H9 (cell line): Measurements from ENCODE around the gene ENO1. TPM values are rescaled to one million over a fixed set of nuclear protein-coding genes. Genes with fewer than 3 reads are reported as not detected.

ENCODE experiments used
- DNase-seq: peaks from one replicate; pipeline ENCODE4 v3.0.0-alpha.2; 2017
- H2AFZ ChIP-seq: one replicate; pipeline ENCODE4 v1.6.1; 2013; ENCODE audit warnings: mild to moderate bottlenecking, low read length, control low read depth, moderate library complexity
- H2AK5ac ChIP-seq: 2 replicates; pipeline ENCODE4 v1.6.1; 2013; ENCODE audit warnings: low read length, control low read depth, mixed read lengths; ENCODE audit not compliant: insufficient read length
- H2BK120ac ChIP-seq: one replicate; pipeline ENCODE4 v1.6.1; 2013; ENCODE audit warnings: low read depth, mild to moderate bottlenecking, low read length, control low read depth, inconsistent platforms; ENCODE audit not compliant: poor library complexity, severe bottlenecking
- H2BK12ac ChIP-seq: 2 replicates; pipeline ENCODE4 v1.6.1; 2013; ENCODE audit warnings: low read length, control low read depth, mixed read lengths, low read depth; ENCODE audit not compliant: insufficient read length
- H2BK15ac ChIP-seq: 2 replicates; pipeline ENCODE4 v1.6.1; 2013; ENCODE audit warnings: low read depth, low read length, control low read depth
- H2BK20ac ChIP-seq: one replicate; pipeline ENCODE4 v1.6.1; 2013; ENCODE audit warnings: low read depth, mild to moderate bottlenecking, low read length, control low read depth, inconsistent platforms; ENCODE audit not compliant: poor library complexity, severe bottlenecking
- H2BK5ac ChIP-seq: 2 replicates; pipeline ENCODE4 v1.6.1; 2013; ENCODE audit warnings: low read length, control low read depth, mixed read lengths; ENCODE audit not compliant: insufficient read length
- H3K14ac ChIP-seq: 2 replicates; pipeline ENCODE4 v1.6.1; 2013; ENCODE audit warnings: low read length, control low read depth; ENCODE audit not compliant: insufficient read depth
- H3K18ac ChIP-seq: 2 replicates; pipeline ENCODE4 v1.6.1; 2013; ENCODE audit warnings: low read depth, mild to moderate bottlenecking, mixed read lengths, low read length, control low read depth; ENCODE audit not compliant: insufficient read length
- H3K23ac ChIP-seq: 2 replicates; pipeline ENCODE4 v1.6.1; 2013; ENCODE audit warnings: low read length, control low read depth, mixed read lengths, low read depth; ENCODE audit not compliant: insufficient read length
- H3K23me2 ChIP-seq: 2 replicates; pipeline ENCODE4 v1.6.1; 2013; ENCODE audit warnings: low read depth, mild to moderate bottlenecking, mixed read lengths, low read length, control low read depth; ENCODE audit not compliant: insufficient read length, poor library complexity, severe bottlenecking
- H3K27ac ChIP-seq: 2 replicates; pipeline ENCODE4 v1.5.1; 2013; ENCODE audit warnings: low read length, control low read depth, mixed read lengths, low read depth; ENCODE audit not compliant: insufficient read length
- H3K27me3 ChIP-seq: 2 replicates; pipeline ENCODE4 v1.6.1; 2013; ENCODE audit warnings: low read length, control low read depth, inconsistent platforms; ENCODE audit not compliant: insufficient read depth
- H3K4ac ChIP-seq: 2 replicates; pipeline ENCODE4 v1.6.1; 2013; ENCODE audit warnings: low read depth, mild to moderate bottlenecking, control low read depth, inconsistent platforms, low read length, moderate library complexity
- H3K4me1 ChIP-seq: 2 replicates; pipeline ENCODE4 v1.6.1; 2013; ENCODE audit warnings: low read length, control low read depth, inconsistent platforms; ENCODE audit not compliant: insufficient read depth
- H3K4me2 ChIP-seq: 2 replicates; pipeline ENCODE4 v1.6.1; 2013; ENCODE audit warnings: low read length, control low read depth, mixed read lengths; ENCODE audit not compliant: insufficient read length, insufficient read depth
- H3K56ac ChIP-seq: 2 replicates; pipeline ENCODE4 v1.6.1; 2013; ENCODE audit warnings: low read depth, mild to moderate bottlenecking, mixed read lengths, low read length, control low read depth; ENCODE audit not compliant: insufficient read length
- H3K79me1 ChIP-seq: 2 replicates; pipeline ENCODE4 v1.6.1; 2013; ENCODE audit warnings: low read depth, mild to moderate bottlenecking, moderate library complexity, low read length, control low read depth, inconsistent platforms; ENCODE audit not compliant: insufficient read depth, poor library complexity, severe bottlenecking
- H3K79me2 ChIP-seq: 2 replicates; pipeline ENCODE4 v1.6.1; 2013; ENCODE audit warnings: low read length, control low read depth, inconsistent platforms; ENCODE audit not compliant: insufficient read depth
- H3K9ac ChIP-seq: 2 replicates; pipeline ENCODE4 v1.6.1; 2013; ENCODE audit warnings: low read length, control low read depth, mixed read lengths; ENCODE audit not compliant: insufficient read length; ENCODE audit errors: extremely low read depth
- H3K9me3 ChIP-seq: one replicate; pipeline ENCODE4 v1.6.1; 2013; ENCODE audit warnings: low read depth, low read length, inconsistent platforms; ENCODE audit not compliant: control insufficient read depth
- H3T11ph ChIP-seq: one replicate; pipeline ENCODE4 v1.6.1; 2013; ENCODE audit warnings: mild to moderate bottlenecking, low read length, control low read depth, inconsistent platforms
- H4K20me1 ChIP-seq: one replicate; pipeline ENCODE4 v1.6.1; 2013; ENCODE audit not compliant: control insufficient read depth, insufficient read length, insufficient read depth
- H4K5ac ChIP-seq: 2 replicates; pipeline ENCODE4 v1.6.1; 2013; ENCODE audit warnings: low read depth, mild to moderate bottlenecking, mixed read lengths, low read length, control low read depth; ENCODE audit not compliant: insufficient read length
- H4K8ac ChIP-seq: replicated peaks from 2 replicates; pipeline ENCODE4 v1.6.1; 2013; ENCODE audit warnings: low read length, control low read depth, mixed read lengths, low read depth; ENCODE audit not compliant: insufficient read length
- H4K91ac ChIP-seq: 2 replicates; pipeline ENCODE4 v1.6.1; 2013; ENCODE audit warnings: low read depth, mild to moderate bottlenecking, moderate library complexity, mixed read lengths, low read length, control low read depth; ENCODE audit not compliant: insufficient read length
- H3K27ac Mint-ChIP-seq, 3 experiments: 2 replicates in 2 of 3; 3 replicates in 1 of 3; pipeline ENCODE4 v1.8.0; 2020 to 2021; ENCODE audit warnings: mixed read lengths in 3 of 3, mild to moderate bottlenecking in 1 of 3, moderate library complexity in 1 of 3
- H3K27me3 Mint-ChIP-seq: 2 replicates; pipeline ENCODE4 v1.8.0; 2021; ENCODE audit warnings: low read depth, mild to moderate bottlenecking, moderate library complexity, mixed read lengths
- H3K36me3 Mint-ChIP-seq, 3 experiments: 2 replicates in 2 of 3; 3 replicates in 1 of 3; pipeline ENCODE4 v1.8.0; 2020 to 2021; ENCODE audit warnings: low read depth in 3 of 3, mixed read lengths in 3 of 3; ENCODE audit not compliant: insufficient read depth in 1 of 3
- H3K4me1 Mint-ChIP-seq, 2 experiments: 2 replicates each; pipeline ENCODE4 v1.8.0; 2020; ENCODE audit warnings: mixed read lengths in 2 of 2
- H3K4me3 Mint-ChIP-seq, 2 experiments: 2 replicates in 1 of 2; 3 replicates in 1 of 2; pipeline ENCODE4 v1.8.0; 2020 to 2021; ENCODE audit warnings: mild to moderate bottlenecking in 2 of 2, mixed read lengths in 2 of 2, moderate library complexity in 1 of 2
- H3K9me3 Mint-ChIP-seq, 2 experiments: 2 replicates in 1 of 2; 3 replicates in 1 of 2; pipeline ENCODE4 v1.8.0; 2020; ENCODE audit warnings: mild to moderate bottlenecking in 2 of 2, mixed read lengths in 2 of 2, moderate library complexity in 1 of 2
- CTCF ChIP-seq: fragments of 200-600 bp; sonication (generic); conservative IDR thresholded peaks from 3 replicates; pipeline ENCODE4 v1.8.0; 2021; ENCODE audit warnings: antibody characterized with exemption, mild to moderate bottlenecking
- WGBS: extraction: QIAGEN DNeasy Blood & Tissue Kit; methylation state at CpG from one replicate; pipeline ENCODE4 v1.1.7; 2013; ENCODE audit warnings: missing lambda C conversion rate, low lambda C conversion rate, mixed read lengths; ENCODE audit not compliant: insufficient read length; ENCODE audit errors: extremely low coverage; 5-methylcytosine and 5-hydroxymethylcytosine counted together
- total RNA-seq: library from RNA; stranded (reverse); gene quantifications from 2 replicates; pipeline ENCODE4 v1.2.1, GENCODE V29; 2021

Gene ENO1
- total RNA-seq, 1 experiment from 2014 or later = 1,781 TPM

GRCh38 chr1:8905582-8906191, 27.2 kb upstream of the ENO1 start:
- Histone ChIP-seq H3K23ac (no peak overlapping the region), H3K4ac (no peak overlapping the region), H2BK120ac (no peak overlapping the region), H3K4me2 (no peak overlapping the region), H2BK20ac (no peak overlapping the region), H4K91ac (no peak overlapping the region), H2AFZ (no peak overlapping the region), H2AK5ac (no peak overlapping the region), H3K4me1 (no peaks in the 10 kb centered on the region; the same call in 1 of the 2 replicates), H2BK12ac (no peak overlapping the region), H3K9ac (no peak overlapping the region), H4K5ac (no peak overlapping the region), H3K79me1 (no peaks in the 10 kb centered on the region), H2BK15ac (no peak overlapping the region), H3K27ac (no peak overlapping the region), H3T11ph (no peak overlapping the region), H3K23me2 (no peaks in the 10 kb centered on the region), H3K9me3 (no peaks in the 10 kb centered on the region), H2BK5ac (no peak overlapping the region), H4K8ac (no peak overlapping the region), H3K27me3 (no peaks in the 10 kb centered on the region), H3K14ac (no peak overlapping the region), H3K18ac (no peak overlapping the region), H3K79me2 (no peaks in the 10 kb centered on the region), H3K56ac (no peak overlapping the region), H4K20me1 (no peaks in the 10 kb centered on the region)
- Mint-ChIP-seq H3K9me3 (no peaks in the 10 kb centered on the region; a peak in 5 of 5 replicates), H3K27me3 (peaks cover 7% of the 10 kb centered on the region; the same call in 1 of the 2 replicates), H3K4me1 (peaks cover 27 to 30% of the 10 kb centered on the region in 2 experiments), H3K27ac (peak overlapping the region in 1 of 3 experiments; percentile 15; a peak in 1 of 7 replicates), H3K36me3 (peaks cover 0 to 4% (median 4%) of the 10 kb centered on the region in 3 experiments; a peak in 4 of 7 replicates), H3K4me3 (no peak overlapping the region)
- no peak for TF ChIP-seq CTCF
- WGBS = no CpG with 5 or more reads among the region's 9 CpGs
- no peak for DNase-seq
